Choroid plexus epithelial cell (primary cell): ENCODE data around the gene FAM131A.

ENCODE experiments used
- DNase-seq: peaks from one replicate; pipeline ENCODE4 v3.0.0-alpha.2; 2010; ENCODE audit warnings: low read depth
- H3K4me3 ChIP-seq: 2 replicates; pipeline ENCODE4 v1.5.1; 2011; ENCODE audit warnings: low read depth, mild to moderate bottlenecking, control low read depth, low read length, moderate library complexity
- TF ChIP-seq, protein P1 (sequence below): conservative IDR thresholded peaks from 2 replicates; pipeline ENCODE4 v1.5.1; 2011; ENCODE audit warnings: low read depth, mild to moderate bottlenecking, control low read depth, inconsistent platforms, low read length, moderate library complexity

The FAM131A gene

DNA sequence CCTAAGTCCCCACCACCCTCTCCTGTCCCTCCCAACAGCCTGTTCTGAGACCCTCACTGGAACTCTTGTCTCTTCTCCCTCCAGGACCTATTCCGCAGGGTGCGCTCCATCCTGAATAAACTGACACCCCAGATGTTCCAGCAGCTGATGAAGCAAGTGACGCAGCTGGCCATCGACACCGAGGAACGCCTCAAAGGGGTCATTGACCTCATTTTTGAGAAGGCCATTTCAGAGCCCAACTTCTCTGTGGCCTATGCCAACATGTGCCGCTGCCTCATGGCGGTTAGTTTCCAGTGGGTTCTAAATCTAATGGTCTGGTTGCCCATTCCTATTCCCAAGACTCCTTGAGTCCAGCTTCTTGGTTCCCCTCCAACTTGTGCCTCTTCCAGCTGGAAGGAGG is 13.7 kb upstream of the FAM131A start:
- TF ChIP-seq, protein P1, sequence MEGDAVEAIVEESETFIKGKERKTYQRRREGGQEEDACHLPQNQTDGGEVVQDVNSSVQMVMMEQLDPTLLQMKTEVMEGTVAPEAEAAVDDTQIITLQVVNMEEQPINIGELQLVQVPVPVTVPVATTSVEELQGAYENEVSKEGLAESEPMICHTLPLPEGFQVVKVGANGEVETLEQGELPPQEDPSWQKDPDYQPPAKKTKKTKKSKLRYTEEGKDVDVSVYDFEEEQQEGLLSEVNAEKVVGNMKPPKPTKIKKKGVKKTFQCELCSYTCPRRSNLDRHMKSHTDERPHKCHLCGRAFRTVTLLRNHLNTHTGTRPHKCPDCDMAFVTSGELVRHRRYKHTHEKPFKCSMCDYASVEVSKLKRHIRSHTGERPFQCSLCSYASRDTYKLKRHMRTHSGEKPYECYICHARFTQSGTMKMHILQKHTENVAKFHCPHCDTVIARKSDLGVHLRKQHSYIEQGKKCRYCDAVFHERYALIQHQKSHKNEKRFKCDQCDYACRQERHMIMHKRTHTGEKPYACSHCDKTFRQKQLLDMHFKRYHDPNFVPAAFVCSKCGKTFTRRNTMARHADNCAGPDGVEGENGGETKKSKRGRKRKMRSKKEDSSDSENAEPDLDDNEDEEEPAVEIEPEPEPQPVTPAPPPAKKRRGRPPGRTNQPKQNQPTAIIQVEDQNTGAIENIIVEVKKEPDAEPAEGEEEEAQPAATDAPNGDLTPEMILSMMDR, result no peak
- no peak overlapping the region for H3K4me3 ChIP-seq
- DNase-seq, result no peak

DNA sequence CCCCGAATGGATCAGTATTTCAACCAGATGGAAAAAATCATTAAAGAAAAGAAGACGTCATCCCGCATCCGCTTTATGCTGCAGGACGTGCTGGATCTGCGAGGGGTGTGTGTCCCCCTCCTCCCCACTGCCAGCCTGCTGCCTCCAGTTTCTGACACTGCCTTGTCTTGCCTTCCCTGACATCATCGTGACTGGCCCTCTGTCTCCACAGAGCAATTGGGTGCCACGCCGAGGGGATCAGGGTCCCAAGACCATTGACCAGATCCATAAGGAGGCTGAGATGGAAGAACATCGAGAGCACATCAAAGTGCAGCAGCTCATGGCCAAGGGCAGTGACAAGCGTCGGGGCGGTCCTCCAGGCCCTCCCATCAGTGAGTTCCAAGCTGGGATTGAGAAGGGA is 12.1 kb upstream of the FAM131A start:
- DNase-seq, result no peak
- no peak overlapping the region for H3K4me3 ChIP-seq
- TF ChIP-seq, protein P1, result no peak

DNA sequence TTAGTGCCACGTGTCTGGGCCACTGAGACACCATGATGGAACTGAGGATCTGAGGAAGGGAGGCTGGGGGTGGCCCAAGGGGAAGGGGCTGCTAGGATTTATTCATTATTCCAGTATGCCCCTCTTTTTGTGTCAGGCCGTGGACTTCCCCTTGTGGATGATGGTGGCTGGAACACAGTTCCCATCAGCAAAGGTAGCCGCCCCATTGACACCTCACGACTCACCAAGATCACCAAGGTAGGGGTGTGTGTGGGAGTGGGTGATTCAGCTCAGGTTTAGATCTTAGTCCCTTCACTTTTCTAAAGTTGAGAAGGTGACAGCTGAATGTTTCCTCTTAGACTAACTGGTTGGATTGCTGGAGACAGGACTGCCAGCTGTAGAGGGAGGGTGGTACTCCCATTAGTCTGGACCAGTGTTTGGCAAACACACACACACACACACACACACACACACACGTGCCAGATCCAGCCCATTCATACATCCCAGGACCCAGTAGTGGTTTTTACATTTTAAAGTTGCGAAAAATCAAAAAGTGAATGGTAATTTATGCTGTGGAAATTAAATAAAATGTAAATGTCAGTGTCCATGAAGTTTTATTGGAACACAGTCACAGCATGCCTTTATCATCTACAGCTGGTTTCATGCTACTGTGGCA is 11.6 kb upstream of the FAM131A start:
- no peak for DNase-seq
- no peak overlapping the region for H3K4me3 ChIP-seq
- TF ChIP-seq, protein P1, result no peak

DNA sequence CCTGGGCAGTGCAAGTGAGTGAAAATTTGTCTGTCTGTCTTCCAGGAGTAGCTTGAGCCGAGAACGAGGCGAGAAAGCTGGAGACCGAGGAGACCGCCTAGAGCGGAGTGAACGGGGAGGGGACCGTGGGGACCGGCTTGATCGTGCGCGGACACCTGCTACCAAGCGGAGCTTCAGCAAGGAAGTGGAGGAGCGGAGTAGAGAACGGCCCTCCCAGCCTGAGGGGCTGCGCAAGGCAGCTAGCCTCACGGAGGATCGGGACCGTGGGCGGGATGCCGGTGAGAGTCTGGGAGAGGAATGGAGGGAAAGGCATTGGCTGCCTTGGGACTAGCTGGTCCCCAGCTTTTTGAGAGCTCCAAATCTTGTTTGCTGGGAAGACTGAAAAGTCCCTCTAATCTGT is 10.2 kb upstream of the FAM131A start:
- TF ChIP-seq, protein P1, result no peak
- no peak for DNase-seq
- H3K4me3 ChIP-seq, result no peak overlapping the region

DNA sequence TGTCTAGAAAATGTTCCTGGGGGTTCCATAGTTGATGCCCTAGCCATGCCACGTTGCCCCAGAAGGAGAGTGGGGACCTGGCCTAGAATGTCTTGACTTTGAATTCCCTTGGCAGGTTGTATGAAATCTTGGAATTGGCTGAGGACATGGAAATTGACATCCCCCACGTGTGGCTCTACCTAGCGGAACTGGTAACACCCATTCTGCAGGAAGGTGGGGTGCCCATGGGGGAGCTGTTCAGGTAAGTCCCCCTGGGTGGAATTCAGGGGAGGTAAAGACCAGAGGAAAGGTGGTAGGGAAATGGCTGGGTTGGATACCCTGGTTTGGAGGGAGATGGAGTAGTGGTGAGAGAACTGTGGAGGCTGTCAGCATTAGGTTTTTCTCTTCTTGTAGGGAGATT is 8.9 kb upstream of the FAM131A start:
- no peak overlapping the region for H3K4me3 ChIP-seq
- DNase-seq, result no peak
- TF ChIP-seq, protein P1, result no peak

DNA sequence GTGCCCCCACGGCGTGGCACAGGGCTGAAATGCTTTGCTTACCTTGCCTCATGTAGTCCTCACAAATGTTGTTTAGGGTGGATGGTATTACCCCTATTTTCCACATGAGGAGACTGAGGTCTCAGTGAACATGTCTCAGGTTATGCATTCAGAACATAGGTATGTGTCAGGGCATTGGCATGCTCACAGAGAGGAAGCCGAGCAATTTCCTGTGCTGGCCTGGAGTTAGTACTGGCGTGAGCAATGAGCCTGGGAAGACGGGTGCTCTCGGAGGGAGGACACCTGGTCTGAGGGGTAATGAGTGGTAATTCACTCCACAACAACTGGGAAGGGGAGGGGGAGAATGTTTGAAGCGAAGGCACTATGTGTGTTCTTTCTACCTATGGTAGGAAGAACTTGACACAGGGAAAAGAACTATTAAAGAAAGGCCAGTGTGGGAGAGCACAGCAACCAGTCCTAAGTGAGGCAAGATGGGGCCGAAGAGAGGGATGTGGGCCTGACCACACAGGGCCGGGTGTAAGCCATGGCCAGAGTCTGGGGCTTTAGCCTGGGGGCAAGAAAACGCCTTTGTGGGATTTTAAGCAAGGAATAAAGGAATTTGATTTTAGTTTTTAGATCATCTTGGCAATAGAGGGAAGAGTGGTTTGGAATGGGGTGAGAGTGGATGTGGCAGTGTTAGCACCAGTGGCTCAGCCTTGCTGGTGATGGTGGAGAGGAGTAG is 4.9 kb upstream of the FAM131A start:
- DNase-seq, result peak; percentile 97
- TF ChIP-seq, protein P1, result no peak
- no peak overlapping the region for H3K4me3 ChIP-seq

DNA sequence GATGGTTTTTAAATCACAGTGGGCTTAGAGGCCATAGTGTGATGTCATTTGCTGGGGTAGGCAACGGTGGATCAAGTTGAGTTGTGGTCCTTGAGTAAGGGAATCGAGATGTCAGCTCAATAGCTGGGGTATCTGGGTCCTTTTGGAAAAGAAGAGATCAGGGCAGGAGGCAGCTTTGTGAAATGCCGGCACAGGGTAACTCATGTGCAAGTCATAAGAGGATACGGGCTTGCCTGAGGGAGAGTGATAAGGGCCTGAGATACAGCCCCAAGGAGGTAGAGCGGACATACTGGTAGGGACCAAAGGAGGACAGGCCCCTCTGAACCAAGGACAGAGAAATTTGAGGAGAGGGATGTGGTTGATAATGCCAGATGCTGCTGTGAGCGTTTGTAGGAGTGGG is 4.2 kb upstream of the FAM131A start:
- no peak overlapping the region for H3K4me3 ChIP-seq
- TF ChIP-seq, protein P1, result no peak
- DNase-seq, result no peak
